ENCODE data around the gene RELL1.

- peak; percentile 96 for TF ChIP-seq CTCF (IDR thresholded peaks at IDR 0.05)
- no peak for TF ChIP-seq REST (IDR thresholded peaks at IDR 0.05; ENCODE audit: low read depth, low read length)
- TF ChIP-seq FOSL2 (IDR thresholded peaks at IDR 0.05; ENCODE audit: borderline replicate concordance, low read depth): no peak
- TF ChIP-seq ZBTB33 (IDR thresholded peaks at IDR 0.05; ENCODE audit: borderline replicate concordance, low read depth): no peak
- TF ChIP-seq CHD2 (IDR thresholded peaks at IDR 0.05; ENCODE audit: low read length, partially characterized antibody): peak; percentile 61
- peak; percentile 98 for TF ChIP-seq SMC3 (IDR thresholded peaks at IDR 0.05; ENCODE audit: low read depth, low read length)
- TF ChIP-seq EP300 (IDR thresholded peaks at IDR 0.05; ENCODE audit: borderline replicate concordance in 1 of 2, low read depth in 1 of 2, low read length in 1 of 2): no peak
- no peak for TF ChIP-seq FOXJ3 (CRISPR knock-in tag; IDR thresholded peaks at IDR 0.05)
- no peak for TF ChIP-seq TAF1 (IDR thresholded peaks at IDR 0.05; ENCODE audit: borderline replicate concordance, low read depth, low read length)
- TF ChIP-seq EZH2phosphoT487 (IDR thresholded peaks at IDR 0.05; ENCODE audit: borderline replicate concordance, low read depth): no peak
- TF ChIP-seq USF2 (IDR thresholded peaks at IDR 0.05; ENCODE audit: borderline replicate concordance, low read depth, low read length): no peak
- TF ChIP-seq RAD21 (IDR thresholded peaks at IDR 0.05; ENCODE audit: low read length): peak; percentile 96
- TF ChIP-seq FOXM1 (IDR thresholded peaks at IDR 0.05; ENCODE audit: low read depth): no peak
- no peak for TF ChIP-seq POLR2AphosphoS5 (IDR thresholded peaks at IDR 0.05; ENCODE audit: low read depth, low read length)
Observed at GRCh38 chr4:37603070-37603468, 83.1 kb downstream of the RELL1 start.
